WTC11 (cell line): ENCODE results near the gene CIP2A. TPM values are rescaled to one million over a fixed set of nuclear protein-coding genes. Genes with fewer than 3 reads are reported as not detected.

Experiments
- ATF1 ChIP-seq: sonication (generic); formaldehyde crosslinking; IDR thresholded peaks from 2 replicates; pipeline ENCODE4 v1.8.1; 2023; ENCODE audit warnings: mild to moderate bottlenecking, moderate library complexity, missing genetic modification reagents
- CBFB ChIP-seq: sonication (generic); formaldehyde crosslinking; IDR thresholded peaks from 2 replicates; pipeline ENCODE4 v1.8.1; 2022; ENCODE audit warnings: mild to moderate bottlenecking, low read depth, missing genetic modification reagents
- ELF4 ChIP-seq: sonication (generic); formaldehyde crosslinking; IDR thresholded peaks from 2 replicates; pipeline ENCODE4 v1.8.1; 2022; ENCODE audit warnings: low read depth, mild to moderate bottlenecking, moderate library complexity, missing genetic modification reagents
- EMX1 ChIP-seq: fragments of 250-450 bp; sonication (Bioruptor Pico); IDR thresholded peaks from 2 replicates; pipeline ENCODE4 v1.8.0; 2021; ENCODE audit warnings: mild to moderate bottlenecking
- IRF2 ChIP-seq: sonication (generic); formaldehyde crosslinking; IDR thresholded peaks from 2 replicates; pipeline ENCODE4 v1.8.0; 2022; ENCODE audit warnings: low read depth, missing genetic modification reagents, borderline replicate concordance
- KAT7 ChIP-seq: sonication (generic); formaldehyde crosslinking; IDR thresholded peaks from 2 replicates; pipeline ENCODE4 v1.8.1; 2023; ENCODE audit warnings: missing genetic modification reagents, mild to moderate bottlenecking, borderline replicate concordance
- NFATC4 ChIP-seq: fragments of 250-450 bp; sonication (Bioruptor Pico); IDR thresholded peaks from 2 replicates; pipeline ENCODE4 v1.9.0; 2021; ENCODE audit warnings: mild to moderate bottlenecking
- NFE2L1 ChIP-seq: sonication (generic); formaldehyde crosslinking; IDR thresholded peaks from 2 replicates; pipeline ENCODE4 v1.8.1; 2023; ENCODE audit warnings: missing genetic modification reagents
- PRRX2 ChIP-seq: fragments of 250-450 bp; sonication (Bioruptor Pico); IDR thresholded peaks from 2 replicates; pipeline ENCODE4 v1.8.0; 2021; ENCODE audit warnings: mild to moderate bottlenecking
- RELA ChIP-seq: sonication (generic); formaldehyde crosslinking; IDR thresholded peaks from 2 replicates; pipeline ENCODE4 v1.8.1; 2022; ENCODE audit warnings: missing genetic modification reagents, mild to moderate bottlenecking, borderline replicate concordance
- SP1 ChIP-seq: sonication (generic); formaldehyde crosslinking; conservative IDR thresholded peaks from 2 replicates; pipeline ENCODE4 v1.8.1; 2022; ENCODE audit warnings: missing genetic modification reagents
- TCF7 ChIP-seq: sonication (generic); formaldehyde crosslinking; IDR thresholded peaks from 2 replicates; pipeline ENCODE4 v1.8.0; 2022; ENCODE audit warnings: mild to moderate bottlenecking, low read depth, missing genetic modification reagents, moderate library complexity
- TEAD1 ChIP-seq: sonication (generic); formaldehyde crosslinking; IDR thresholded peaks from 2 replicates; pipeline ENCODE4 v1.8.0; 2022; ENCODE audit warnings: mild to moderate bottlenecking, missing genetic modification reagents
- TEAD4 ChIP-seq: sonication (generic); formaldehyde crosslinking; IDR thresholded peaks from 2 replicates; pipeline ENCODE4 v1.8.0; 2022; ENCODE audit warnings: mild to moderate bottlenecking, missing genetic modification reagents
- TP53 ChIP-seq: sonication (generic); formaldehyde crosslinking; IDR thresholded peaks from 2 replicates; pipeline ENCODE4 v1.8.1; 2023; ENCODE audit warnings: mild to moderate bottlenecking, missing genetic modification reagents
- ZNF232 ChIP-seq: sonication (generic); formaldehyde crosslinking; IDR thresholded peaks from 2 replicates; pipeline ENCODE4 v1.8.0; 2022; ENCODE audit warnings: mild to moderate bottlenecking, missing genetic modification reagents
- total RNA-seq: library from RNA; stranded (reverse); gene quantifications from 3 replicates; pipeline ENCODE4 v1.2.3, GENCODE V29; 2021
- TF ChIP-seq, protein P1 (sequence below): fragments of 250-450 bp; sonication (Bioruptor Pico); conservative IDR thresholded peaks from 2 replicates; pipeline ENCODE4 v1.9.0; 2021; ENCODE audit warnings: mild to moderate bottlenecking
- TF ChIP-seq, protein P2 (sequence below): fragments of 200-600 bp; IDR thresholded peaks from 2 replicates; pipeline ENCODE4 v1.8.0; 2022; ENCODE audit warnings: antibody characterized with exemption
- TF ChIP-seq, protein P3 (sequence below): fragments of 250-450 bp; sonication (Bioruptor Pico); IDR thresholded peaks from 2 replicates; pipeline ENCODE4 v1.9.0; 2021; ENCODE audit warnings: mild to moderate bottlenecking
- TF ChIP-seq, protein P4 (sequence below): sonication (generic); formaldehyde crosslinking; IDR thresholded peaks from 2 replicates; pipeline ENCODE4 v1.8.1; 2022; ENCODE audit warnings: low read depth, missing genetic modification reagents, borderline replicate concordance
- TF ChIP-seq, protein P5 (sequence below): sonication (generic); formaldehyde crosslinking; IDR thresholded peaks from 2 replicates; pipeline ENCODE4 v1.8.0; 2023; ENCODE audit warnings: missing genetic modification reagents
- TF ChIP-seq, protein P6 (sequence below): sonication (generic); formaldehyde crosslinking; IDR thresholded peaks from 2 replicates; pipeline ENCODE4 v1.8.0; 2022; ENCODE audit warnings: missing genetic modification reagents
- TF ChIP-seq, protein P7 (sequence below): sonication (generic); formaldehyde crosslinking; IDR thresholded peaks from 2 replicates; pipeline ENCODE4 v1.8.0; 2022; ENCODE audit warnings: mild to moderate bottlenecking, missing genetic modification reagents

The CIP2A gene
- total RNA-seq, 1 experiment from 2014 or later = 32.8 TPM

DNA sequence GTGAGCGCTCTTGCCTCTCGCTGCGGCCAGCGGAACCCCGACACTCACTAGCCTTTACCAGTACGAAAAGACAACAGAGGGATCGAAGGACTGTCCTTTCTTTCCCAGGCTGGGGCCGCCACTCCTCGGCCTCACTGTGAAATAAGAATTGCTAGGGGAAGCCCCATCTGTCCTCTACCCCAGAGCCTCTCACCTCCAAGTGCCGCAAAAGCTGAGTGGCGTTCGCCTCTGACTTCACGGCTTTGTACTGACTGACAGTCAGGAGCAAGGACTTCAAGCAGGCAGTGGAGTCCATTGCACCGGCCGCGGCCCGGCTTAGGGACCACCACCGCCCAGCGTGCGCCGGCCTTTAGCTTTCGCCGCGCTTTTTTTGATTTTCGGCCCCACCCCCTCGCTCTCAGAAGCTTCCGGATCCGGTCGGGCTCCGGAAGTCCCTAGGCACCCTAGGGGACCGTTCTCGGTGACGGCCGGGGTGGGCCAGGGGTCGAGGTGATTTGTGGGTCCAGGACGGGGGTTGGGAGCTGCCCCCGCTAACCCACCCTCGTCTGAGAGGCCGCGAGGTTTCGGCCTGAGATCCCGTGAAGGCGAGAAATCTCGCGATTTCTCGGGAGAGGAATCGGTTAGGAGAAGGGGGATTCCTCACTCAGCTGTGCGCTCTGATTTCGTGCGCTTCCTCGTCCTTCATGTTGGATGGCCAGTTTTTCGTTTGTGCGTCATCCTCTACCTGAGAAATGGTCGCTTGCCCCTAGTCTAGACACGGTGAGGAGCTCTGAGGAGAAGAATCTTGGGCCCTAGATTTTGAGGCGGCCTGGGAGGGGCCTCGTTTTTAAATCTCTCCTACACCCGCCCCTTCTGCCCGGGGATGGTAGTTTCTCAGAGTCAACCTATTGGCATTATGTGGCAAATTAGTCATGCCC is at the start of gene CIP2A, which contains the start of gene DZIP3 (continued):
- TF ChIP-seq SP1 (peak; percentile 80), ZNF232 (CRISPR knock-in tag) (0 out of 2 replicates have a peak, but pooled peaks have one; percentile 14), NFE2L1 (CRISPR knock-in tag) (no peak; the same call in 1 of the 2 replicates), KAT7 (CRISPR knock-in tag) (peak; percentile 42), TEAD1 (CRISPR knock-in tag) (no peak; the same call in 1 of the 2 replicates), RELA (CRISPR knock-in tag) (no peak), EMX1 (CRISPR knock-in tag) (no peak), PRRX2 (no peak), TP53 (peak; percentile 60; the same call in 1 of the 2 replicates), TCF7 (CRISPR knock-in tag) (no peak), TEAD4 (CRISPR knock-in tag) (no peak), IRF2 (CRISPR knock-in tag) (no peak), ATF1 (CRISPR knock-in tag) (no peak), NFATC4 (CRISPR knock-in tag) (no peak), CBFB (CRISPR knock-in tag) (0 out of 2 replicates have a peak, but pooled peaks have one; percentile 56), ELF4 (no peak)
- TF ChIP-seq, protein P1, sequence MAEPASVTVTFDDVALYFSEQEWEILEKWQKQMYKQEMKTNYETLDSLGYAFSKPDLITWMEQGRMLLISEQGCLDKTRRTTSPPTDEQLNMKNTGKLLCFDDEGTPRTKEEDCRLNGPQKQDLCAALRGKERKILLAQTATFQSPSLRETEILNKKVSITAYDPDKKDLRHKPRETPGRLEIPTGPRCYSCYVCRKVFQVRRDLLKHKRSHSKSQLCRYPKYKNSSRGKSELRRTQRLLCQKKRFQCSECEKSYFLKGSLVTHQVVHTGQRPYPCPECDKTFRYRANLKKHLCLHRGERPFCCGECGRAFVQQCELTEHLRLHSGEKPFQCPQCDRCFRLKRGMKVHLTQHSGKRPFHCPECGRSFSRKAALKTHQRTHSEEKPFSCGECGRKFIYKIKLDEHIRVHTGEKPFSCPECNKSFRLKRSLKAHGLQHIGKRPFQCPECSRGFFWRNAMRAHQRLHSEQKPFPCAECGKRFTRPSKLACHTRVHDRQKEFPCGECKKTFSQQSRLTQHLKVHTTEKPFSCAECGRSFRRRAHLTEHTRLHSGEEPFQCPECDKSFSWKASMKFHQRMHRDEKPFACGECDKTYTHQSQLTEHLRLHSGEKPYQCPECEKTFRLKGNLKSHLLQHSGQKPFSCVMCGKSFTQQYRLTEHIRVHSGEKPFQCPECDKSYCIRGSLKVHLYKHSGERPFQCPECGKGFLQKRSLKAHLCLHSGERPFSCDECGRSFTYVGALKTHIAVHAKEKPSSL = no peak
- TF ChIP-seq, protein P2, sequence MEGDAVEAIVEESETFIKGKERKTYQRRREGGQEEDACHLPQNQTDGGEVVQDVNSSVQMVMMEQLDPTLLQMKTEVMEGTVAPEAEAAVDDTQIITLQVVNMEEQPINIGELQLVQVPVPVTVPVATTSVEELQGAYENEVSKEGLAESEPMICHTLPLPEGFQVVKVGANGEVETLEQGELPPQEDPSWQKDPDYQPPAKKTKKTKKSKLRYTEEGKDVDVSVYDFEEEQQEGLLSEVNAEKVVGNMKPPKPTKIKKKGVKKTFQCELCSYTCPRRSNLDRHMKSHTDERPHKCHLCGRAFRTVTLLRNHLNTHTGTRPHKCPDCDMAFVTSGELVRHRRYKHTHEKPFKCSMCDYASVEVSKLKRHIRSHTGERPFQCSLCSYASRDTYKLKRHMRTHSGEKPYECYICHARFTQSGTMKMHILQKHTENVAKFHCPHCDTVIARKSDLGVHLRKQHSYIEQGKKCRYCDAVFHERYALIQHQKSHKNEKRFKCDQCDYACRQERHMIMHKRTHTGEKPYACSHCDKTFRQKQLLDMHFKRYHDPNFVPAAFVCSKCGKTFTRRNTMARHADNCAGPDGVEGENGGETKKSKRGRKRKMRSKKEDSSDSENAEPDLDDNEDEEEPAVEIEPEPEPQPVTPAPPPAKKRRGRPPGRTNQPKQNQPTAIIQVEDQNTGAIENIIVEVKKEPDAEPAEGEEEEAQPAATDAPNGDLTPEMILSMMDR = no peak
- TF ChIP-seq, protein P3, sequence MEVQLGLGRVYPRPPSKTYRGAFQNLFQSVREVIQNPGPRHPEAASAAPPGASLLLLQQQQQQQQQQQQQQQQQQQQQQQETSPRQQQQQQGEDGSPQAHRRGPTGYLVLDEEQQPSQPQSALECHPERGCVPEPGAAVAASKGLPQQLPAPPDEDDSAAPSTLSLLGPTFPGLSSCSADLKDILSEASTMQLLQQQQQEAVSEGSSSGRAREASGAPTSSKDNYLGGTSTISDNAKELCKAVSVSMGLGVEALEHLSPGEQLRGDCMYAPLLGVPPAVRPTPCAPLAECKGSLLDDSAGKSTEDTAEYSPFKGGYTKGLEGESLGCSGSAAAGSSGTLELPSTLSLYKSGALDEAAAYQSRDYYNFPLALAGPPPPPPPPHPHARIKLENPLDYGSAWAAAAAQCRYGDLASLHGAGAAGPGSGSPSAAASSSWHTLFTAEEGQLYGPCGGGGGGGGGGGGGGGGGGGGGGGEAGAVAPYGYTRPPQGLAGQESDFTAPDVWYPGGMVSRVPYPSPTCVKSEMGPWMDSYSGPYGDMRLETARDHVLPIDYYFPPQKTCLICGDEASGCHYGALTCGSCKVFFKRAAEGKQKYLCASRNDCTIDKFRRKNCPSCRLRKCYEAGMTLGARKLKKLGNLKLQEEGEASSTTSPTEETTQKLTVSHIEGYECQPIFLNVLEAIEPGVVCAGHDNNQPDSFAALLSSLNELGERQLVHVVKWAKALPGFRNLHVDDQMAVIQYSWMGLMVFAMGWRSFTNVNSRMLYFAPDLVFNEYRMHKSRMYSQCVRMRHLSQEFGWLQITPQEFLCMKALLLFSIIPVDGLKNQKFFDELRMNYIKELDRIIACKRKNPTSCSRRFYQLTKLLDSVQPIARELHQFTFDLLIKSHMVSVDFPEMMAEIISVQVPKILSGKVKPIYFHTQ (CRISPR knock-in tag) = no peak
- TF ChIP-seq, protein P4, sequence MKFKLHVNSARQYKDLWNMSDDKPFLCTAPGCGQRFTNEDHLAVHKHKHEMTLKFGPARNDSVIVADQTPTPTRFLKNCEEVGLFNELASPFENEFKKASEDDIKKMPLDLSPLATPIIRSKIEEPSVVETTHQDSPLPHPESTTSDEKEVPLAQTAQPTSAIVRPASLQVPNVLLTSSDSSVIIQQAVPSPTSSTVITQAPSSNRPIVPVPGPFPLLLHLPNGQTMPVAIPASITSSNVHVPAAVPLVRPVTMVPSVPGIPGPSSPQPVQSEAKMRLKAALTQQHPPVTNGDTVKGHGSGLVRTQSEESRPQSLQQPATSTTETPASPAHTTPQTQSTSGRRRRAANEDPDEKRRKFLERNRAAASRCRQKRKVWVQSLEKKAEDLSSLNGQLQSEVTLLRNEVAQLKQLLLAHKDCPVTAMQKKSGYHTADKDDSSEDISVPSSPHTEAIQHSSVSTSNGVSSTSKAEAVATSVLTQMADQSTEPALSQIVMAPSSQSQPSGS (CRISPR knock-in tag) = no peak
- TF ChIP-seq, protein P5, sequence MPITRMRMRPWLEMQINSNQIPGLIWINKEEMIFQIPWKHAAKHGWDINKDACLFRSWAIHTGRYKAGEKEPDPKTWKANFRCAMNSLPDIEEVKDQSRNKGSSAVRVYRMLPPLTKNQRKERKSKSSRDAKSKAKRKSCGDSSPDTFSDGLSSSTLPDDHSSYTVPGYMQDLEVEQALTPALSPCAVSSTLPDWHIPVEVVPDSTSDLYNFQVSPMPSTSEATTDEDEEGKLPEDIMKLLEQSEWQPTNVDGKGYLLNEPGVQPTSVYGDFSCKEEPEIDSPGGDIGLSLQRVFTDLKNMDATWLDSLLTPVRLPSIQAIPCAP (CRISPR knock-in tag) = 0 out of 2 replicates have a peak, but pooled peaks have one; percentile 31
- TF ChIP-seq, protein P6, sequence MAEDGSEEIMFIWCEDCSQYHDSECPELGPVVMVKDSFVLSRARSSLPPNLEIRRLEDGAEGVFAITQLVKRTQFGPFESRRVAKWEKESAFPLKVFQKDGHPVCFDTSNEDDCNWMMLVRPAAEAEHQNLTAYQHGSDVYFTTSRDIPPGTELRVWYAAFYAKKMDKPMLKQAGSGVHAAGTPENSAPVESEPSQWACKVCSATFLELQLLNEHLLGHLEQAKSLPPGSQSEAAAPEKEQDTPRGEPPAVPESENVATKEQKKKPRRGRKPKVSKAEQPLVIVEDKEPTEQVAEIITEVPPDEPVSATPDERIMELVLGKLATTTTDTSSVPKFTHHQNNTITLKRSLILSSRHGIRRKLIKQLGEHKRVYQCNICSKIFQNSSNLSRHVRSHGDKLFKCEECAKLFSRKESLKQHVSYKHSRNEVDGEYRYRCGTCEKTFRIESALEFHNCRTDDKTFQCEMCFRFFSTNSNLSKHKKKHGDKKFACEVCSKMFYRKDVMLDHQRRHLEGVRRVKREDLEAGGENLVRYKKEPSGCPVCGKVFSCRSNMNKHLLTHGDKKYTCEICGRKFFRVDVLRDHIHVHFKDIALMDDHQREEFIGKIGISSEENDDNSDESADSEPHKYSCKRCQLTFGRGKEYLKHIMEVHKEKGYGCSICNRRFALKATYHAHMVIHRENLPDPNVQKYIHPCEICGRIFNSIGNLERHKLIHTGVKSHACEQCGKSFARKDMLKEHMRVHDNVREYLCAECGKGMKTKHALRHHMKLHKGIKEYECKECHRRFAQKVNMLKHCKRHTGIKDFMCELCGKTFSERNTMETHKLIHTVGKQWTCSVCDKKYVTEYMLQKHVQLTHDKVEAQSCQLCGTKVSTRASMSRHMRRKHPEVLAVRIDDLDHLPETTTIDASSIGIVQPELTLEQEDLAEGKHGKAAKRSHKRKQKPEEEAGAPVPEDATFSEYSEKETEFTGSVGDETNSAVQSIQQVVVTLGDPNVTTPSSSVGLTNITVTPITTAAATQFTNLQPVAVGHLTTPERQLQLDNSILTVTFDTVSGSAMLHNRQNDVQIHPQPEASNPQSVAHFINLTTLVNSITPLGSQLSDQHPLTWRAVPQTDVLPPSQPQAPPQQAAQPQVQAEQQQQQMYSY (CRISPR knock-in tag) = peak; percentile 81
- TF ChIP-seq, protein P7, sequence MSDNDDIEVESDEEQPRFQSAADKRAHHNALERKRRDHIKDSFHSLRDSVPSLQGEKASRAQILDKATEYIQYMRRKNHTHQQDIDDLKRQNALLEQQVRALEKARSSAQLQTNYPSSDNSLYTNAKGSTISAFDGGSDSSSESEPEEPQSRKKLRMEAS (CRISPR knock-in tag) = no peak
